ENCODE data around the gene PDE6B.
"Not testable (repeated sequence)": the region's sequence is repeated elsewhere in the genome, so short reads cannot be mapped to it uniquely, and the experiment has no call there.

PDE6B gene

GRCh38 chr4:656436-657337 lies 31.3 kb downstream of the PDE6B start:
- no peak for DNase-seq (ENCODE audit: low spot score)

GRCh38 chr4:657338-657833 lies 32.0 kb downstream of the PDE6B start:
- DNase-seq (ENCODE audit: low spot score): no peak

- no peak for DNase-seq (ENCODE audit: low spot score)
These were observed 32.7 kb downstream of the PDE6B start for GRCh38 chr4:657834-658667.

GRCh38 chr4:658681-659667 lies 33.6 kb downstream of the PDE6B start:
- no peak for DNase-seq (ENCODE audit: low spot score)

DNA sequence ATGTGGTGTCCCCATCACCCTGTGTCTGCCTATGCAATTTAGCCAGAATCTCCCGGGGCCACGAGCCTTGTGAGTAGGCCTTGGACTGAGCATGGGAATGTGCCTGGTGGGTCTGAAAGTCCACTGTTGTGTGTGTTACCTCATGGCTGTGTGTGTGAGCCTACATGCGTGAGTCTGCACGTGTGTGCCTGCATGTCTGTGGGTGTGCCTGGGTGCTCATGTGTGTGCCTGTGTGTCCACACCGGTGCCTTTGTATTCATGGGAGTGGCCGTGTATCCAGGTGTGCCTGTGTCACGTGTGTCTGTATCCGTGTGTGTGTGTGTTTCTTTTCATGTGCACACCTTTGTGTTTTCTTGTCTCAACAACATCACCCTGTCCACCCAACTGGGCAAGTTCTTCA lies 34.5 kb downstream of the PDE6B start:
- no peak for DNase-seq (ENCODE audit: low spot score)

GRCh38 chr4:660401-660800 lies 35.0 kb downstream of the PDE6B start:
- DNase-seq (ENCODE audit: low spot score): no peak

- DNase-seq (ENCODE audit: low spot score): no peak
These were observed 35.9 kb downstream of the PDE6B start for GRCh38 chr4:661231-661630.

GRCh38 chr4:661881-662761 lies 36.7 kb downstream of the PDE6B start:
- DNase-seq (ENCODE audit: low spot score): no peak

- no peak for DNase-seq (ENCODE audit: low spot score)
These were observed 37.7 kb downstream of the PDE6B start for GRCh38 chr4:663046-663437.

DNA sequence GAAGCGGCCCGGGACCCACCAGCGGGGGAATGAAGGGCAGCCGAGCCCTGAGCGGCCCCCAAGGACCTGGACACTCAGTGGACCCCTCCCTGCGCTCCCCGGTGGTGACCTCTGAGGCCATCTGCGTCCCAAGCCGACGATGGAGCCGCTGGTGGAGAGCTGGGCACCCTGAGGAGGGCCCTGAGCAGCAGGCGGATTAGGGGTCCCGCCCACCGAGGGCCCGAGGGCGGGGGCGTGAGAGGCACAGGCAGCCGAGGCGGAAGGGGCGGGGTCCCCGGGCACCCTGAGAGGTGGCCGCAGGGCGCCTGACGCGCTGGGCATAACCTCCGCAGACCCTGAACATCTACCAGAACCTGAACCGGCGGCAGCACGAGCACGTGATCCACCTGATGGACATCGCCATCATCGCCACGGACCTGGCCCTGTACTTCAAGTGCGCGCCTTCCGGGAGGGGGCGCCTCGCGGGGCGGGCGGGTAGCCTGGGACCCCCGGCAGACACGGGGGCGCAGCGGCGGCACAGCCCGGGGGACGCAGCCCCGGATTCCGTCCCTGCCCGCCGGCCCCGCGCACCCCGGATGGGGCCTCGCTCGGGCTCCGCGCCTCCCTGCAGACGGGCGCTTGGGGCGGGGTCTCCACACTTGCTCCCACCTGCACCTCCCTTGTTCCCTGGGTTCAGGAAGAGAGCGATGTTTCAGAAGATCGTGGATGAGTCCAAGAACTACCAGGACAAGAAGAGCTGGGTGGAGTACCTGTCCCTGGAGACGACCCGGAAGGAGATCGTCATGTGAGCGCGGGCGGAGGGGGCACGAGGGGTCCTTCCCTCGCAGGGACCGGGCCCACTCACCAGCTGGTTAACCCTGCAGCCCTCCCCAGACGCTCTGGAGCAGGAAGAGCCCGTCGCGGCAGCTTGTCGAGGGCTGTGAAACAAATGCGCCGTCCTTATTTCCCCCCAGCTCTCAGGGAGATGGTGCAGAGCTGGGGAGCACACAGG lies 38.4 kb downstream of the PDE6B start:
- no peak for DNase-seq (ENCODE audit: low spot score)

- no peak for DNase-seq (ENCODE audit: low spot score)
These were observed 39.4 kb downstream of the PDE6B start for GRCh38 chr4:664713-665231.

DNA sequence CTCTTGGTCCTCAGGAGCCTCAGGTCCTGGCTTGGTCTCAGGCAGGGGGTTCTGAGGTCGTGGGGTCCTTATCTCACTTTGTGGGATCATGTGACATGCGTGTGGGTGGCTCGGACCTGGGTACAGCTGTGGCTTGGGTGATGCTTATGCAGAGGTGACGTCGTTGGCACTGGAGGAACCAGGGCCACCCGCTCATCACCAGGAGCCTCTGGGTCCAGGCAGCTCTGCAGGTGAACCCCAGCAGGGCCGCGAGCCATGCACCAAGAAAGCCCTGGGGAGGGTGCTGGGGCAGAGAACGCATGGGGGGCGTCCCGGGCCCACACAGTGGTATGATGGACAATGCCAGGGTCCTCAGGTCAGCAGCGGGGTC lies 40.0 kb downstream of the PDE6B start:
- DNase-seq (ENCODE audit: low spot score): no peak

DNA sequence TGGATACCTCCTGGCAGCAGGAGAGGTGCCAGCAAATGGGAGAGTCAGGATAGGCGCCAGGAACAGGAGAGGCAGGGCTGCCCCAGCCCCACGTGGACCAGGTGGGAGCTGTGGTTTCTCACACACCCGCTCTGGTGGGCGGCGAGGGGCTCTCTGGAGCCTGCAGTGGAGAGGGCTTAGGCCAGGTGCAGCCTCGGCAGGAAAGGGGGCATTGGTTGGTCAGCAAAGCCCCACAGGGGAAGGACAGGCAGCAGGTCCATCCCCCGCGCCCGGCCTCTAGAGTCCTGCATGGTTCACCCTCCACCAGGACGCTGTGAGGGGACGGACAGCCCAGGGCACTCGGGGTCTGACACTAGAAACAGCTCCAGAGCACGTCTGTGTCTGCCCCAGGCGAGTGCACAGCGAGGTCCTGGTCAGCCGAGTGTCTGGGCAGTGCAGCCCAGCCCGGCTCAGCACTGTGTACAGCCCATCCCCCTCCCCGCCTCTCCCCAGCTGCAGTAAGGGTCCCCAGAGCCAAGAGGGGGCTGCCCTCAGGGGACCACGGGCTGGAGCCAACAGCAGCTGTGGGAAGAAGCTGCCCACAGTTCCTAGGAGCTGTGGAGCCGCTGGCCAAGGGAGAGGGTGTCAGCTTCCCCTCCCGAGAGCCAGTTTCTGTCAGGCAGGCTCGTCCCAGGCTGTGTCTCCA lies 40.5 kb downstream of the PDE6B start:
- no peak for DNase-seq (ENCODE audit: low spot score)

DNA sequence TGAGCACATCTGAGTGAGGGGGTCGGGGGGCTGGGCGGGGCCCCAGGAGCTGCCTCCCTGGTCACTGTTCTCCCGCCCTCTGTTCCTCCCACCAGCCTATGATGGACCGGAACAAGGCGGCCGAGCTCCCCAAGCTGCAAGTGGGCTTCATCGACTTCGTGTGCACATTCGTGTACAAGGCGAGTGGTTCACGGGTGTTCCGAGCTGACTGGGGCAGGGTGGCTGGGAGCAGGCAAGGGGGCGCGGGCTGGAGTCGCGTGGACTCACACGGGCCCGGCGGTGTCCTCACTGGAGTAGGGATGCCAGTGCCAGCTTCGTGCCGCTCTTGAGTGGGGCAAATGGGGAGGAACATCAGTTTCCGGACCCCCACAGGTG lies 41.0 kb downstream of the PDE6B start:
- DNase-seq (ENCODE audit: low spot score): no peak

GRCh38 chr4:666822-667544 lies 41.6 kb downstream of the PDE6B start:
- DNase-seq (ENCODE audit: low spot score): no peak

- no peak for DNase-seq (ENCODE audit: low spot score)
These were observed 42.2 kb downstream of the PDE6B start for GRCh38 chr4:667545-667925.

- not testable (repeated sequence) for DNase-seq (ENCODE audit: low spot score)
These were observed 42.8 kb downstream of the PDE6B start for GRCh38 chr4:668219-668618.
